Ecto neural progenitor cell (in vitro differentiated cells): Measurements from ENCODE around the gene LRRC4.

Experiments used
- DNase-seq: peaks from one replicate; pipeline ENCODE4 v3.0.0-alpha.2; 2018; ENCODE audit warnings: low spot score

The LRRC4 gene

GRCh38 chr7:128031901-128032604 lies 816 bp upstream of the LRRC4 start:
- peak; percentile 79 for DNase-seq

GRCh38 chr7:128030263-128030653 lies 979 bp downstream of the LRRC4 start:
- DNase-seq, result no peak

- DNase-seq, result no peak
Measured at GRCh38 chr7:128029405-128029995, 1.7 kb downstream of the LRRC4 start.

- DNase-seq, result peak; percentile 62
Measured at GRCh38 chr7:128027485-128027980, 3.7 kb downstream of the LRRC4 start.

GRCh38 chr7:128026551-128026950 lies 4.7 kb downstream of the LRRC4 start:
- no peak for DNase-seq

- DNase-seq, result no peak
Measured at GRCh38 chr7:128025819-128026218, 5.4 kb downstream of the LRRC4 start.

GRCh38 chr7:128025380-128025779 lies 5.9 kb downstream of the LRRC4 start:
- no peak for DNase-seq

- DNase-seq, result no peak
Measured at GRCh38 chr7:128024151-128024550, 7.1 kb downstream of the LRRC4 start.

GRCh38 chr7:128022631-128023532 lies 8.4 kb downstream of the LRRC4 start:
- DNase-seq, result no peak

- no peak for DNase-seq
Measured at GRCh38 chr7:128021366-128021765, 9.9 kb downstream of the LRRC4 start.

- no peak for DNase-seq
Measured at GRCh38 chr7:128020159-128020558, 11.1 kb downstream of the LRRC4 start.

- DNase-seq, result no peak
Measured at GRCh38 chr7:128019288-128019687, 11.9 kb downstream of the LRRC4 start.

GRCh38 chr7:128017862-128018845 lies 13.1 kb downstream of the LRRC4 start:
- DNase-seq, result no peak

GRCh38 chr7:128017460-128017859 lies 13.8 kb downstream of the LRRC4 start:
- DNase-seq, result no peak

- no peak for DNase-seq
Measured at GRCh38 chr7:128014811-128015210, 16.4 kb downstream of the LRRC4 start.

- no peak for DNase-seq
Measured at GRCh38 chr7:128011131-128011661, 20.0 kb downstream of the LRRC4 start.

- DNase-seq, result no peak
Measured at GRCh38 chr7:128010391-128011127, 20.7 kb downstream of the LRRC4 start.

- no peak for DNase-seq
Measured at GRCh38 chr7:128008744-128009143, 22.5 kb downstream of the LRRC4 start.

GRCh38 chr7:128008141-128008540 lies 23.1 kb downstream of the LRRC4 start:
- no peak for DNase-seq

- DNase-seq, result no peak
Measured at GRCh38 chr7:128007303-128007680, 23.9 kb downstream of the LRRC4 start.
